Fibroblast of the aortic adventitia (primary cell): ENCODE measurements around the gene ADARB2. TPM values are rescaled to one million over a fixed set of nuclear protein-coding genes. Genes with fewer than 3 reads are reported as not detected.

Experiments used
- DNase-seq: peaks from one replicate; pipeline ENCODE4 v3.0.0-alpha.2; 2010; ENCODE audit warnings: low read depth
- H3K4me3 ChIP-seq: 2 replicates; pipeline ENCODE4 v1.5.1; 2011; ENCODE audit warnings: low read depth, mild to moderate bottlenecking, control low read depth, low read length, moderate library complexity
- CTCF ChIP-seq: IDR thresholded peaks from 2 replicates; pipeline ENCODE4 v1.5.1; 2011; ENCODE audit warnings: mild to moderate bottlenecking, low read length, control low read depth, inconsistent platforms; ENCODE audit not compliant: insufficient read depth
- total RNA-seq: library from RNA; depleted of rRNA; stranded (reverse); fragments of >200 nt; gene quantifications from 2 replicates; pipeline ENCODE4 v1.2.3, GENCODE V29; 2012; ENCODE audit warnings: low replicate concordance

ADARB2 gene
- total RNA-seq, 1 donor = not detected

- no peak for TF ChIP-seq CTCF
- DNase-seq = no peak
- H3K4me3 ChIP-seq = no peak overlapping the region
Observed at GRCh38 chr10:1572519-1573333, 164.6 kb downstream of the ADARB2 start.

GRCh38 chr10:1571587-1572237 lies 165.6 kb downstream of the ADARB2 start:
- DNase-seq = no peak
- TF ChIP-seq CTCF = no peak
- no peak overlapping the region for H3K4me3 ChIP-seq

- DNase-seq = no peak
- no peak overlapping the region for H3K4me3 ChIP-seq
- TF ChIP-seq CTCF = no peak
Observed at GRCh38 chr10:1570416-1571051, 166.8 kb downstream of the ADARB2 start.

- no peak for TF ChIP-seq CTCF
- H3K4me3 ChIP-seq = no peak overlapping the region
- no peak for DNase-seq
Observed at GRCh38 chr10:1569208-1569607, 168.1 kb downstream of the ADARB2 start.

- TF ChIP-seq CTCF = no peak
- H3K4me3 ChIP-seq = no peak overlapping the region
- DNase-seq = no peak
Observed at GRCh38 chr10:1567742-1568495, 169.4 kb downstream of the ADARB2 start.

- H3K4me3 ChIP-seq = no peak overlapping the region
- no peak for DNase-seq
- no peak for TF ChIP-seq CTCF
Observed at GRCh38 chr10:1567152-1567551, 170.2 kb downstream of the ADARB2 start.
